Measurements from ENCODE around the gene CEP41.
A peak's percentile ranks its signal among the peaks of the same experiment; 100 is the strongest.

CEP41 gene

GRCh38 chr7:130369110-130369711 is 71.6 kb downstream of the CEP41 start:
- DNase-seq (ENCODE audit: low read depth, low spot score), result no peak

DNA sequence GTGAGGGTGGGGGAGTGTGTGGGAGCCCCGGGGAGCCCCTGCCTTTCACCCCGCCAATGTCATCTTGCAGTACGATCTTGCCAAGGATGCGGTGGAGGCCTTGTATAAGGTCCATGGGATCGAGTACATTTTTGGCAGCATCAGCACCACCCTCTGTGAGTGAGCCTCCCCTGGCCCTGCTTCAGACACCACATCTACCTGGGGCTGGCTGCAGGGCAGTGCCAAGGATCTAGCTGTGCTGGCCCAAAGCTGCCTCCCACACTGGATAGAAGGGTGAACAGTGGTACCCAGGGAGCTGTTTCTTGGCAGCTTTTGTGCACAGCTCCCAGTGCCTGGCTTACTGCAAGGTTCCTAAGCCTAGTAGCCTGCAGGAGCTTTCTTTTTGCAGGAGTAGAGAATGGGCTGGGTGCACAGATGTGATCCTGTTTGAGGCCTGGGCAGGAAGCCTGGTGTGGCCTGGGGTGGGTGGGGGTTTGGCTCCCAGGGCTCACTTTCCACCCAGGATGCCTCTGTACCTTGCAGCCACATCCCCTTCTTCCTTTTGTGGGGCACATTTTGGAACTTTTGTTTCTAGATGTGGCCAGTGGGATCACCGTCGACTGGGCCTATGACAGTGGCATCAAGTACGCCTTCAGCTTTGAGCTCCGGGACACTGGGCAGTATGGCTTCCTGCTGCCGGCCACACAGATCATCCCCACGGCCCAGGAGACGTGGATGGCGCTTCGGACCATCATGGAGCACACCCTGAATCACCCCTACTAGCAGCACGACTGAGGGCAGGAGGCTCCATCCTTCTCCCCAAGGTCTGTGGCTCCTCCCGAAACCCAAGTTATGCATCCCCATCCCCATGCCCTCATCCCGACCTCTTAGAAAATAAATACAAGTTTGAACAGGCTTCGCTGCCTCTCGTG is 72.7 kb downstream of the CEP41 start:
- DNase-seq (ENCODE audit: low read depth, low spot score), result no peak

- no peak for DNase-seq (ENCODE audit: low read depth, low spot score)
Measured at GRCh38 chr7:130367088-130367755, 73.6 kb downstream of the CEP41 start.

DNA sequence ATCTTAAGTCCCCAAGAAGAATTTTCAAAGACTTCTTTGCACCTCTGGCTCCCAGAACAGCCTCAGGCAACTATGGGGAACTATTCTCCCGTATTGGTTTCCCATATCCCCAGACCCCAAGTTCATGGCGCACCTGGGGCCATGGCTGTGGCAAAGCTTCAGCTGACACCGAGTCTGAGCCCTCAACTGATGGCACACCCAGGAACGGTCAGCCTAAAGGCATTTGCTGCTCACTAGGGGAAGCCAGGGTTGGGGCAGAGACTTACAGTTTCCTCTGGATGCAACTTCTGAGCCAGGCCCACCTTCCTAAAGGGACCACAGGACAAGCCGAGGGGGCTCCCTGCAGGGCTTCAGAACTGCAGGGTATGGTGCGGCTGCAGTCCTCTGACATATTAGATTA is 74.3 kb downstream of the CEP41 start:
- DNase-seq (ENCODE audit: low read depth, low spot score), result no peak

GRCh38 chr7:130365511-130366441 is 75.0 kb downstream of the CEP41 start:
- peak; percentile 76 for DNase-seq (ENCODE audit: low read depth, low spot score)

- no peak for DNase-seq (ENCODE audit: low read depth, low spot score)
Measured at GRCh38 chr7:130365088-130365487, 75.7 kb downstream of the CEP41 start.

DNA sequence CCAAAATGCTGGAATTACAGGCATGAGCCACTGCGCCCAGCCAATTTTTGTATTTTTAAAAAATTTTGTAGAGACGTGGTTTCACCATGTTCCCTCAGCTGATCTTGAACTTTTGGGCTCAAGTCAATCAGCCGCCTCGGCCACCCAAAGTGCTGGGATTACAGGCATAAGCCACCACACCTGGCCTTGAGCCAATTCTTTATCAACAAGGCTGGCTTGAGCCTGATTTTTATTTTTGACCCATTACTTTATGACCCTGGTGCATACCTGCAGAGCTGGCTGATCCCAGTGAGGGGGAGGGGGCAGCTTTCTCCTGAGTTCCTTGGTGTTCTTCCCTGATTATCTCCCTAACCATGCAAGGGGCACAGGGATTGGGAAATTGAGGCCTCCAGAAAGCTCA is 76.4 kb downstream of the CEP41 start:
- no peak for DNase-seq (ENCODE audit: low read depth, low spot score)

DNA sequence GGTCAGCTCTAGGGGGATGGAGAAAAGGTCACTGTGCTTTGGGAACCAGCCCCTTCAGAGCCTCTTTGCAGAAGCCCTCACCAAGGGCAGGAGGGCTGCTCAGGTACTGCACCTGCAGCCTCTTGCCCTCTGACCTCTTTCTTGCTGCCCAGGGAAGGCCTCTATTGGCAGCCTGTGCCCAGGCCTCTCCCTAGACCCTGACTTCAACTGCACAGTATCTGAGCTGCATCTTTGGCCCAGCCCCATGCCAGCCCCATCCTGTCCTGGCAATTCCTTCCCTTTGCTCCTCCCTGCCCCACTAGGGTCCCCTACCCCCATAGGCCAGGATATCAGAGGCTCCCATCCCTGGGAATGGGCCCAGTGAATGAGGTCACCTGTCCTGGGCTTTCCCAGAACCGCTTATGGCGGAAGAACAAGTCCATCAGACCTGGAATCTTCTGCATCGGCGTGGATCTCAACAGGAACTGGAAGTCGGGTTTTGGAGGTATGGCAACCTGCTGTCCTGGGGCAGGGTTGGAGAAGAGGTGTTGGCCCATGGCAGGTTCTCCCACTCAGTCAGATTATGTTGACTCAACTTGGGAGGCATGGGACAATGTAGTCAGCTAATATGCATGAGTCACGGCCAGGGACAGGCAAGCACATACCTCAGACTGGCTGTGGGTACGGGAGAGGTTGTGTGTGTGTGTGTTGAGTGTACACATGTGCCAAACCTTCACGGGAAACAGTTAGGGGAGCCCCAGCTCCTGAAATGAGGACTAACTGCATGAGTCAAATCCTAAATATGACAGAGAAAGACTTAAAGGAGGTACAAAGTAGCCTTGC is 77.6 kb downstream of the CEP41 start:
- DNase-seq (ENCODE audit: low read depth, low spot score), result no peak

GRCh38 chr7:130362251-130362816 is 78.5 kb downstream of the CEP41 start:
- DNase-seq (ENCODE audit: low read depth, low spot score), result no peak

GRCh38 chr7:130361681-130362080 is 79.1 kb downstream of the CEP41 start:
- no peak for DNase-seq (ENCODE audit: low read depth, low spot score)

DNA sequence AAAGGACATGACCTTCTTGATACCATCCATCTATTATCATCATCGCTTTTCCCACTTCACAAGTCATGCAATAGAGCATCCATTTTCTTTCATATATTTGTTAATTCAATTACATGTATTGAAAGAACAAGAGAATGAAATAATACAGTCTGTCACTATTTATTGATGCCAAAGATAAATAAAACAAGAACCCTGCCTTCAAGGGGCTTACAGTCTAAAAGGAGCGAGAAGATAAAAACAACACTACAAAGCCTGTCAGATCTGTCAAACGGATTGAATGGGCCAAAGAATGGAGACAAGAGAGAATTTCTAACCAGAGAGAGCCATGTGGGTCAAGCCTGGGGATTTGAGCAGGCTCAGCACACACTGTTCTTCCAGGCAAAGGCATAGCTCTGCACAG is 80.3 kb downstream of the CEP41 start:
- no peak for DNase-seq (ENCODE audit: low read depth, low spot score)

DNA sequence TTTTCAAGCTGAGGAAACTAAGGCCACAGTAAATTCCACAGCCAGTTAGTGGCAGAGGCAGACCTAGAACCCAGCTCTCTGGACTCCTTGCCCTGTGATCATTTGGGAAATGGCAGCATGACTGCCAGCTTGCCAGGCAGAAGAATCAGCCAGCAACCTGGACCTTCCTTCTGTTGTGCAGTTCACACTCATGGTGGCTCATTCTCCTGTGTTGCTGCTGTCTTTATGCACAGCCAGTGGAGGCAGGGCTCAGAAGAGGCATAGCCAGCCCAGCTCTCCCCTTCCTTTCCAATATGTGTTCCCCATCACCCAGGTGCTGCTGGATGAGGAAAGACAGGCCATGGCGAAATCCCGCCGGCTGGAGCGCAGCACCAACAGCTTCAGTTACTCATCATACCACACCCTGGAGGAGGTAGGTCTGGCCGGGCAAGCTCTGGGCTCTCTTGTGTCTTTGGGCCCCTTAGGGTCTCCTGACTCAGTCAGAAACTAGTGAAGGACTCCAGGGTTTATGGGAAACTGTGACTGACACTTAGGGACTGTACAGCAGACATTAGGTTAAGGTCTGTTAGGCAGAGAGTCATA is 81.4 kb downstream of the CEP41 start:
- DNase-seq (ENCODE audit: low read depth, low spot score), result no peak

DNA sequence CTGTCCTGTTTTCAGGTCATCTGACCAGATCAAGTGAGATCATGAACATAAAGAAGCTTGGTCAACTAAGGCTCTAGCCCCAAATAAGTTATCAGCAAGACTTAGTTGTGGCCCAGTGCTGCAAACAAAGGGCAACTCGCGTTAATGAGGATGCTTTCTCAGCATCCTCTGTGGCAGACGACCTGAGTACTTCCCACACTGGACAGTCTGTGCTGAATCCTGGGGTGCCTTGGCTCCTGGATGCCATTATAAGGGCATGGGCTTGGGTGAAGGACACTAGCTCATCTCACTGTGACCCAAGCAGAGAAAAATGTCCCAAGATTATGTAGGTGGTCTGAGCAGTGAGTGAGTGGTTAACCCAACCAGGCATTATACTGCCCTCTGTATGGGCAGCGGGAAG is 82.3 kb downstream of the CEP41 start:
- DNase-seq (ENCODE audit: low read depth, low spot score), result no peak

DNA sequence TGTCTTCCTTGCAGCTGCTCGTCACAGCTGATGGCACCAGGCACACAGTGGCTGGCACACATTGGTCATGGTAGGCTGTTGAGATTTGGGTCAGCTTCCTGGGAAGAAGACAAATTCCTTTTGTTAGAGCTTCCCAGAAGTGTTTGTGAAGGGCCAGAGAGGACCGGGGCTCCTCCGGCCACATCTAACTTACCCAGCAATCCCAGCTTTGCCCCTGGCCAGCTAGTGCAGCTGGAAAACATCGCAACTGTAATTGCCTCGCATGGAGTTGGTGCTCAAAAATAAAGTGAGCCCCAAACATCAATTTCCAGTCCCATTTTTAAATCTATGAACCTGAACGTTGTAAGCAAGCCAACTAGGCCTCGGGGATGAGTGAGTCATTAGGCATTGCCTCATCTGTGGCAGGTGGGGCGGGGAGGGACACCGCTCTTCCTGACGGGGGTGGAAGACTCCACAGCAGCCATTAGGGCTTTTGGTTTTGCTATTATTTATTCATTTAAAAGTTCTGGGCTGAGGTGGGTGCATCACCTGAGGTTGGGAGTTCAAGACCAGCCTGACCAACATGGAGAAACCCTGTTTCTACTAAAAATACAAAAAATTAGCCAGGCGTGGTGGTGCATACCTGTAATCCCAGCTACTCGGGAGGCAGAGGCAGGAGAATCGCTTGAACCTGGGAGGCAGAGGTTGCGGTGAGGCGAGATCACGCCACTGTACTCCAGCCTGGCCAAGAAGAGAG is 83.8 kb downstream of the CEP41 start:
- DNase-seq (ENCODE audit: low read depth, low spot score), result no peak

DNA sequence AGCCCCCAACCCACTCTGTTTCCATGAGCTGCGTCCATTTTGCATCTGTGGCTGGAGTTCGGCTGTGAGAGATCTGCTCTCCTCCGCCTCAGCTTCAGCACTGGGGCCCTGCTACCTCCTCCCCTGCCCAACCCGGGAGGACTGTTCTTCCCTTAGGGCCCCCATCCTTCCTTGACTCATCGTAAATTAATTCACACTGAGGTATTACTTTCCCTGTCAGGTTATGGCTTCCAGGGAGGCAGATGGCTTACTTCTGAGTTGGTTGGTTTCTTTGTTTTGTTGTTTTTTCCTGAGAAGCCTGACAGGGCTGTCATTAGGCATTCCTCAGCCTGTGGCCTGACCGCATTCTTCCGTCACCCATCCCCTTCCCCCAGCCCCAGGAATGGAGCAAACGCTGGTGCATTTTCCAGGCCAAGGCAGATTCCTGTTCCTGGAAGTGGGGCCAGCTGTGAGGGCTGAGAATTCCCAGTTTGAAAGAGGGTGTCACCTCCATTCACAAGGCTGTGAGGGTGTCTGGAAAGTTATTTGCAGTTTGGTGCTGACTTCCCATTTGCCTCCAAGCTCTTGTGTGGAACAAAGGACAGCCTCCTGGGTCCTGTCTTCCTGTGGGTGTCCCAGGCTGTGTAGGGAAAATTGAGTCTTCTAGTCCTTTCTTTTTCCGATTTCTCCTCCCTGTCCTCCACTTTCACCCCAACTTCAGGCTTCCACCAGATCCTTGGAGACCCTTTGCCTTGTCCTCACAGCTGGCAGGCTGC is 84.5 kb downstream of the CEP41 start:
- peak; percentile 97 for DNase-seq (ENCODE audit: low read depth, low spot score)

DNA sequence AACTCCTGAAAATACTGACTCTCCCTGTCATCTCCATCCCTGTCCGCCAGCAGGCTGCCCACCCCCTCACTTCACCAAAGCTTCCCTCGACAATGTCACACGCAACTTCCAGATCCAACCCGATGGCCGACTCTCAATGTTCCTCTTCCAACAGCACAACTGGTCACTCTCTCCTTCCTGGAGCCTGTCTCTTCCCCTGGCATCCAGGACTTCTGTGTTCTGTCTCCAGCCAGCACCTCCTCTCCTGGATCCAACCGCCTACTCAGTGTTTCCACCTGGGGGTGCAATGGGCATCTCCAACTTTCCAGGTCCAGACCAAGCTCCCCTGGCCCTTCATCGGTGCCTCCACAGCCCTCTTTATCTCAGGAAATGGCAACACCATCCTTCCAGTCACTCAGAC is 87.6 kb downstream of the CEP41 start:
- DNase-seq (ENCODE audit: low read depth, low spot score), result no peak

- DNase-seq (ENCODE audit: low read depth, low spot score), result no peak
Measured at GRCh38 chr7:130352194-130353074, 88.4 kb downstream of the CEP41 start.

DNA sequence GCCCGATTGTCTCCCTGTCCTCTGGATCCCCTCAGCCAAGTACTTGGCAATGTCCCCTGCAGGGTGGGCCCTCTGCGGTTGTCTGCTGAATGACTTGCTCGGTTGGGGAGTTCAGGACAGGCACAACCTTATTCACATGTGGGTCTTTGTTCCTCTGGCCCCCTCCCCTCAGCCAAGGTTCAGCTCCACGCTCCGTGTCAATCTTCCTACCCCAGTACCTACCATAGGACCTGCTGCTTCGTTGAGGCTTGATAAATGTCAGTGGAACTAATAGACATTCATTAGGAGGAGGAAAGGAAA is 89.1 kb downstream of the CEP41 start:
- DNase-seq (ENCODE audit: low read depth, low spot score), result peak; percentile 32
